ENCODE measurements around the gene DCTN5.
A peak's percentile ranks its signal among the peaks of the same experiment; 100 is the strongest.
"Not testable (repeated sequence)": the region's sequence is repeated elsewhere in the genome, so short reads cannot be mapped to it uniquely, and the experiment has no call there.

The DCTN5 gene

DNA sequence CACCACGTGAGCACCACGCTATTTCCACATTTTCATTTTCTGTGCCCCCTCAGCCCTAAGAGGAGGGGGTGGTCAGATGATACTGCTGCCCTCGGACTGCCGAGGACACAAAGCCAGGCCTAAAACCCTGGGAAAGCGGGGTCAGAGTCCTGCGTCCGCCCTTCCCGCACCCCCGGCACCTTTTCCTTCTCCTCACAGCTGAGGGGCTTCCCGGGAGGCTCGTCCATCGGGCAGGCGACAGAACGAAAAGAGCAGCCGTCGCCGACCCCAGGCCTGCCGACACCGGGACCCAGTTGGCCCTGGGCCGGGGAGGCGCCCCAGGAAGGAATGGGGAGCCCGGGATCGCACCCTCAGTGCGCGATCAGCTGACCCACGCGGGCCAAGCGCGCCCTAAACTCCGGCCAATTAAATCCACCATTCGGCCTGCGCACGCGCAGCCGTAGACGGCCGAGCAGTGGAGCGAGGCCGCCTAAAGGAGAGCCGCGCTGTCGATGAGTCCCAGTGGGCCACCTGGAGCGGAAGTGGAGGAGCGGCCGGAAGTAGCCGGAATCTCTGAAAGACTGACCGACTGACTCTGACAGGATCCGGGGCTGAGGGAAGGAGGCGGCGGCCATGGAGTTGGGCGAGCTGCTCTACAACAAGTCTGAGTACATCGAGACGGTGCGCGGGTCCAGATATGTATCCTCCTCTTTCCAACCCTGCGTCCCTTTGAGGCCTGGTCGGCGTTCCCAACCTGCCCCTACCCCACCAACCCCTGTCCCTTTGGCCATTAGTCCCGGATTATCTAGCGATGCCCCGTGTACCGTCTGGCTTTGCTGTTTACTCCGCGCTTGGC lies at the start of gene DCTN5, which contains the start of gene PALB2:
Gene DCTN5, plus strand, starts transcription at position 536 of the 835 bp plus-strand sequence. Its CDS starts 77 bp downstream, at position 613.
Gene PALB2, minus strand, starts transcription at position 380 of the 835 bp plus-strand sequence. Its CDS starts 153 bp downstream, at position 227.
- DNase-seq, result peak; percentile 93

- DNase-seq, result no peak
Measured at GRCh38 chr16:23594186-23594585, 47.1 kb upstream of the DCTN5 start.

DNA sequence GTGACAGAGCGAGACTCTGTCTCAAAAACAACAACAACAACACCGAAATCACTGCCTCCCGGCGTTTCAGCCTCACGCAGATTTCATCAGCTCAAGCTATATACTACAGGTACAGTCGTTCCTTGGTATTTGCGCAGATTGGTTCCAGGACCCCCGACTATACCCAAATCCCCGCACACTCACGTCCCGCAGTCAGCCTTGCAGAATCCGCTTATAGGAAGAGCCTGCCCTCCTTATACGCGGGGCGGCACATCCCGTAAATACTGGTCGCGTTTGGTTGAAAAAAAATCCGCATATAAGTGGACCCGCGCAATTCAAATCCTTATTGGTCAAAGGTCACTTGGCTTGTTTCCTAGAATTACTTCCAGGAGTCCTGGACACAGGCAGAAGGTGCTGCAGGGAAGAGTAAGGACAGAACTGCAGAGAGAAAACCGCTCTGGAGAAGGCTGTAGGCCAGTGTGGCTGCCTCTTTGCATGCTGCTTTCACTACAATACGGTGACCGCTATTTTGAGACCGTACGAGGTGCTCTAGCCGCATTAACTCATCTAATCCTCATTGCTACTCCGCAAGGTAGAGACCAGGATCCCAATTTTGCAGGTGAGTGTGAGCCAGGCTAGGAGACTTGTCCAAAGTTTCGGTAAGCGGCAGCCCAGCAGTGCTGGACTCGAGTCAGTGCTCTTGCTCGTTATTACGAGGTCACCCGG lies 45.9 kb upstream of the DCTN5 start:
- DNase-seq, result no peak

DNA sequence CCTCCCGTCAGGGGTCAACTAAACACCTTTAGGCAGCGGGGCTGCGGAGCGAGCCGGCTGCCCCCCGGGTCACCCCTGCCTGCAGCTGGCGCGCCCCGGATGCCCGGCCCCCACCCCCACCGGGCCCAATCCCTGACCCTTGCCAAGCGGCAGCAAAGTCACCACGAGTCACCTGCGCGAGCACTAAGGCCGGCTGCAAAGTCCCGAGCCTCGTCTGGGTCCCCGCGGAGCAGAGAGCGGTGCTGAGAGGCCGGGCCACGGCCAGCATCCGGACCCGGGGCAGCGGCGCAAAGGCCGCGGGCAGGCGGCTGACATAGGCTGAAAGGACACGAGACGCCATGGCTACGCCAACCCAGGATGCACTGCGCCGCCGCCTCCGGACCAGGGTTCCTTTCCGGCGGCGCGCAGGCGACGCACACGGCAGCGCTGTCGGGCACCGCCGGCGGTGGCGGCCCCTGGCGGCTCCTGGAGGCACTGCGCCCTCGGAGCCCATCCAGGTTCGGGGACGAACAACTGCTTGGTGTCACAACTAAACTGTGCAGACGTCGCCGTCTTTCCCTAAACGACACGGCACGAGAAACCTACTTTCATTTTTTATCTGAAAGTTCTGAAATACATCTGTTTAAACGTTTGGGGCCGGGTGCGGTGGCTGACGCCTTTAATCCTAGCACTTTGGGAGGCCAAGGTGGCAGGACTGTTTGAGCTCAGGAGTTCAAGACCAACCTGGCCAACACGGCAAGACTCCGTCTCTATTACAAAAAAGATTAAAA lies 45.1 kb upstream of the DCTN5 start, which contains the start of gene NDUFAB1:
Gene NDUFAB1, minus strand, starts transcription at position 366 of the 770 bp plus-strand sequence. Its CDS starts 26 bp downstream, at position 340.
- DNase-seq, result peak; percentile 67

DNA sequence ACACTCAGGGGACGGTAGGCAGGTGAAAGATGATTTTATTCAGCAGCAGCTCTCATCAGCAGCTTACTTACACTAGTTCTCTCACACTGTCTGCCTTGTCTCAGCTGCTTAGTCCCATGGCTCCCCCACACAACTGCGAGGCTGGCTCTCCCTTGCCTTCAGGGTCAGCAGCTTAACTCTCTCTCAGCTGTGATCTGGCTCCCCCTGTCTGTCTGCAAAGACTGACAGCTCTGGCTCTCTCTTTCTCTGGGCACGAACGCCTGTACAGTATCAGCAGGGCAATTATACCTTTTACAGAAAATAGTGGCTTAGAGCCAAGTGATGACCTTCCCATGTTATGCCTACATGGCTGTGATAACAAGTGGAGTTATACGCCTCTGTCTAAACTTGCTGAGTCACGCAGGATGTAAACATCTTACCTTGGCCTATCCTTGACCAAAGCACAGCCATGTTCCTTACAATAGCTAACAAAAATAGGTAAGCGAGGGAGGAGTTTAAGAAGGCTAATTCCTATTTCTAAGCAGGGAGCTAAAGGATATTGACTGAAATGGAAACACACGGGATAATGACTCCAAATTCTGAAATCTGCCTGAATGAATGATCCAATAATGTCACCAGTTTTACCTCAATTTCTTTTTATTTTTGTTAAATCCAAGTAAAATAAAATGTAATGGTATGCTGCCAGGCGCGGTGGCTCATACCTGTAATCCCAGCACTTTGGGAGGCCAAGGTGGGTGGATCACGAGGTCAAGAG lies 44.1 kb upstream of the DCTN5 start:
- no peak for DNase-seq

- DNase-seq, result no peak
Measured at GRCh38 chr16:23607726-23608125, 33.5 kb upstream of the DCTN5 start.

DNA sequence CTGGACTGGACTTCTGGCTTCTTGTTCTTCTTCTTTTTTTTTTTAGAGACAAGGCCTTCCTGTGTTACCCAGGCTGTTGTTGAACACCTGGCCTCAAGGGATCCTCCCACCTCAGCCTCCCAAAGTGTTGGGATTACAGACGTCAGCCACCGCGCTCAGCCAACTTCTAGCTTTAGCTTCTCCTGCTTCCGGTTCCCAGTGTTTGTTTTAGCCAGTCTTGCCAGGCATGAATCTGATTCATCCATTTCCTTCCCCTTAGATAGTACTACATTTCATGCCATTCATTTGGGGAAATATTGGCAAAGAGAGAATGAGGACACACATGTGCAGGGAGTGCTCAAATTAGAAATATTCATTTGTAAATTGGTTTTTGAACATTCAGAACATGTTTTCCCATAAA lies 33.1 kb upstream of the DCTN5 start:
- no peak for DNase-seq

DNA sequence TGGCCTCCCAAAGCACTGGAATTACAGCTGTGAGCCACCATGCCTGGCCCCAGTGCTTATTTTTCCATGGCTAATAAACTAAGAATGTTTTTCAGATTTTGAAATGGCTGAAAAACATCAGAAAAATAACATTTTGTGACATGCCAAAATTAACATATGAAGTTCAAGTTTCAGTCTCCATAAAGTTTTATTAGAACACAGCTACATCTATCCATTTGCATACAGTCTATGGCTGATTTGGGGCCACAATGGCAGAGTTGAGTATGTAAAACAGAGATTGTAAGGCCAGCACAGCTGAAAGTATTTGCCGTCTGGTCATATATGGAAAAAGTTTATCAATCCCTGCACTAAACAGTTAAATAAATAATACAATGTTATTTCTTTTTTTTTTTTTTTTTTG lies 31.3 kb upstream of the DCTN5 start:
- DNase-seq, result no peak

DNA sequence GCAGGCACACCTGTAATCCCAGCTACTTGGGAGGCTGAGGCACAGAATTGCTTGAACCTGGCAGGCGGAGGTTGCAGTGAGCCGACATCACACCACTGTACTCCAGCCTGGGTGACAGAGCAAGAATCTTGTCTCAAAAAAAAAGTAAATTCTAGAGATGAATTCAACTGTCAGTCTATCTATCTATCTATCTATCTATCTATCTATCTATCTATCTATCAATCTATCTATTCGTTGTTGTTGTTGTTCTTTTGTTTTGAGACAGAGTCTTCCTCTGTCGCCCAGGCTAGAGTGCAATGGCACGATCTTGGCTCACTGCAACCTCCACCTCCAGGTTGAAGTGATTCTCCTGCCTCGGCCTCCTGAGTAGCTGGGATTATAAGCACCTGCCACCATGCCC lies 30.4 kb upstream of the DCTN5 start:
- not testable (repeated sequence) for DNase-seq

DNA sequence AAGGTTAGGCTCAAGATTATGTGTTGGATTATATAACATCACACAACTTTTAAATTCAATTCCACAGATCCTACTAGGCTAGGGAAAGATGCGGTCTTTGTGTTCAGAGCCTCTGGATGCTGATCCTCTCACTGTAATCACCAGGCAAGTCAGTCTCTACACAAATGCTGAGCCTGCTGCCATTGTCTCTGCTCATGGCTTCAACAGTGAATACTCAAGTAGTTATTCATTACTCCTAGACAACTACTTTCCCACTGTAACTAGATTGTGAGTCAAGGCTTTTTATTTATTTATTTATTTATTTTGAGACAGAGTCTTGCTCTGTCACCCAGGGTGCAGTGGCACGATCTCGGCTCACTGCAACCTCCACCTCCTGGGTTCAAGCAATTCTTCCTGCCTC lies 29.3 kb upstream of the DCTN5 start:
- DNase-seq, result no peak

- DNase-seq, result no peak
Measured at GRCh38 chr16:23615805-23616204, 25.5 kb upstream of the DCTN5 start.

DNA sequence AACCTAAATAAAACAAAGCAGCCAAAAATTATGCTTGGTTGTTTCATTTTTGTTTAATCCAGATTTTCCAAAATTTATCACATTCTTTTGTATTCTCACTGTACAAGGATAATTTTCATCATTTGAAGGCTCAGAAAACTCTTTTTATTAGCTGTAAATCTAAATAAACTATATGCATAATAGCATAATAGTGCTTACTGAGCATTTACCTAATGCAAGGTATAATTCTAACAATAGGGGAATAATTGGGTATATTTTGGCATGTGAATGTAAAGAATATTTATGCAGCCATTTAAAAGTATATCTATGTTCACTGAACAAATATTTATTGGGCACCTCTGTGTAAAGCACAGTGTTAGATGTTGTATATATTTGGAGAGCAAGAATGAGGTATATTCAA lies 17.2 kb upstream of the DCTN5 start:
- DNase-seq, result no peak

DNA sequence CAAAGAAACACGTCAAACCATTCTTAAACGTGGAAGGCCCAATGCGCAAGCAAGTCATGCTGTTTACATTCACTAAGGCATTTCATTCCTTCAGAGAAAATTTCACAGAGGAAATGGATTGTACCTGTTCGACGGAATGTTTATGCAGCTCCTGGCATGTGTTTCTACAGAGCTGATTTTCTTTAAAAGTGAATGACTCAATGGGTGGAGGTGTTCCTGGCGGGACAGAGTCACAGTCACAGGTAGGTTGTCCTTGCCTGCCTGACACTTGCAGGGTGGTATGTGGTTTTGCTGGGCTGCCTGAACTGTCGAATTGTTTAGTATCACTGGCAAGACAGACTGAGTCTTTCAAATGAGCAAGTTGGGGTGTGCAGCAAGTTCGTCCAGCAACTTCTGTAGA lies 11.8 kb upstream of the DCTN5 start:
- DNase-seq, result no peak

DNA sequence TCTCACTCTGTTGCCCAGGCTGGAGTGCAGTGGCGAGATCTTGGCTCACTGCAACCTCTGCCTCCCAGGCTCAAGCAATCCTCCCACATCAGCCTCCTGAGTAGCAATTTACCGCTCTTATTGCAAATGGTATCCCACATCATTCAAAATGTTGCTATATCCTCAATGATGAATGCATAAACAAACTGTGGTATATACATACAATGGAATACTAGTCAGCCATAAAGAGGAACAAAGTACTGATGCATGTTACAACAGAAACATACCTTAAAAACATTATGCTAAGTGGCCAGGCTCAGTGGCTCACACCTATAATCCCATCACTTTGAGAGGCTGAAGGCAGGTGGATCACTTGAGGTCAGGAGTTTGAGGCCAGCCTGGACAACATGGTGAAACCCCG lies 9.4 kb upstream of the DCTN5 start:
- DNase-seq, result not testable (repeated sequence)

- DNase-seq, result no peak
Measured at GRCh38 chr16:23634461-23635036, 6.7 kb upstream of the DCTN5 start.

GRCh38 chr16:23635958-23636357 lies 5.3 kb upstream of the DCTN5 start:
- DNase-seq, result no peak

DNA sequence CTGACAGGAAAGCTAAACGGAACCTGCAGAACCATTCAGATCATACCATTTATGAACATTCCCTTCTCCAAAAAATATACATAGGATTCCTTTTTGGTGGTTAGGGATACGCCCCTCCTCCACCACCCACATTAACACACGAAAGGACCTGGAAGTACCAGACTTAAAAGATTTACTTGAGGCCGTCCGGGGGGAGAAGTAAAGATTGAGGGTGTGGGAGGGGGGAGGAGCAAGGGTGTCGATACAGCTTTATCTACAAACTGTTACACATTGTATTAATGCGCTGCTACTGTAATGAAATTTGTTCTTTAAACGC lies 693 bp upstream of the DCTN5 start:
- no peak for DNase-seq

- no peak for DNase-seq
Measured at GRCh38 chr16:23642246-23642774, 1.0 kb downstream of the DCTN5 start.

DNA sequence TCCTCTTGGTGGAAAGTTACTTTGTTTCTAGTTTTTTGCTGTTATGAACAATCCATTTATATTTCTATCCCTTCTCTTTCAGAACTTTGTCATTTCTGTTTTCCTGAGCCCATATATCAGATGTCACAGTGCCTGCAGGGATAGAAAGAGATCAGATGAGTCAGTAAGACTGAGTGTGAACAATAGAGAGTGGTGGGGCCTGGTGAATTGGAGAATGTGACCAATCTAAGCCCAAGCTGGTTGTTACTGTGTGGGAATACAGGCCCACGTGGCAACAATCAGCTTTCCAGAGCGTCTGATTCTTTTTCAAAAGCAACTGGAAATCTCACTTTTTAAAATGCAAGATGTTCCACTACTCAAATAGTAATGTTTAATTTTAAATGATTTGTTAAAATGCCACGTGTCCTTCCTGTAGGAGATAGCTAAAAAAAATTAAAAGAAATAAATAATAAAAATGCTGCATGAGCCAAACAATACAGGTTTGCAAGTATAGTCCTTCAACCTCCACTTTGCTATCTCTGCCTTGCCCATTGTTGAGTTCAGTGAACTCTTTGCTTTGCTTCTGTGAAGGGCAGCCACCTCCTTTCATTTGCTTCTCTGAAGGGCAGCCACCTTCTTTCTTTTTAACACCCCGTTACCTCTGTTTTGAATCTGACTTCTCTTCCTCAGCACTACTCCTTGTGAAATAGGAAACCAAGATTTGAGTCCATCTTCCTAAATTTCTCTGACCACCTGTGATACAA lies 9.6 kb downstream of the DCTN5 start:
- DNase-seq, result no peak

GRCh38 chr16:23651943-23652468 lies 10.7 kb downstream of the DCTN5 start:
- no peak for DNase-seq

DNA sequence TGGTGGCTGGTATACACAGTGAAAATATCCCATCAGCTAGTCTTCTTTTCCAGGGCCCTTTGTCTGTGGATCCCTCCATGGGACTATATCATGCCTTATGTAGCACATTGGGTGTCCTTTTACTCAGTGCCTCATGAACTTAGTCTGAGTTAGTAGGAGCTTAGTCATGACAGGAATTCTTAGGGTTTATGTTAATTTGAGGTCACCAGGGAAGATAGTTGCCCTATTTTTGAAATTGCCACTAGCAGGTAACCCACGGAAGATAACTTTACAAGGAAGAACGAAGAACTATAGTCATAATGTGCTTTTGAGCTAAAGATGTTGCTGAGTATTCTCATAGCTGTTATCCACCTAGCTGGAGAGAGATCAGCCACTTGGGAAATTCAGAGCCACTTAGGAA lies 22.7 kb downstream of the DCTN5 start:
- no peak for DNase-seq
